Stimulated activated naive CD8-positive, alpha-beta T cell treated with anti-CD3 and anti-CD28 coated beads, Interleukin-15, amount 100 ng/mL, for 72 hours (primary cell): ENCODE data around the gene ZNF827.

Experiments used
- ATAC-seq: fragments of 150-1000 bp; cut with Tn5 transposase; 2 replicates; pipeline ENCODE4 v1.10.0; 2021; ENCODE audit warnings: mild to moderate bottlenecking, moderate library complexity
- DNase-seq, 2 donors: peaks; one replicate each; pipeline ENCODE4 v3.0.0; 2021 to 2022
- H3K27ac Mint-ChIP-seq, 2 donors: one replicate each; pipeline ENCODE4 v1.8.0; 2022; ENCODE audit warnings: mild to moderate bottlenecking in 2 of 2, mixed read lengths in 2 of 2, moderate library complexity in 2 of 2
- H3K27me3 Mint-ChIP-seq: one replicate; pipeline ENCODE4 v1.8.0; 2022; ENCODE audit warnings: mixed read lengths
- H3K4me1 Mint-ChIP-seq: one replicate; pipeline ENCODE4 v1.8.0; 2022; ENCODE audit warnings: mild to moderate bottlenecking, mixed read lengths
- H3K4me3 Mint-ChIP-seq, 2 donors: one replicate each; pipeline ENCODE4 v1.8.0; 2022; ENCODE audit warnings: mild to moderate bottlenecking in 2 of 2, mixed read lengths in 2 of 2, moderate library complexity in 1 of 2
- H3K9me3 Mint-ChIP-seq, 2 donors: one replicate each; pipeline ENCODE4 v1.8.0; 2022; ENCODE audit warnings: mixed read lengths in 2 of 2

Gene ZNF827

GRCh38 chr4:145912376-145912775 is 26.2 kb downstream of the ZNF827 start:
- peaks cover 0 to 17% of the 10 kb centered on the region in 2 donors for H3K9me3 Mint-ChIP-seq
- DNase-seq (no peak), ATAC-seq (no peak)
- no peak overlapping the region for H3K4me3 Mint-ChIP-seq
- H3K27me3 Mint-ChIP-seq, result no peaks in the 10 kb centered on the region
- no peak overlapping the region for H3K27ac Mint-ChIP-seq
- H3K4me1 Mint-ChIP-seq, result peaks cover 60% of the 10 kb centered on the region

- Mint-ChIP-seq H3K4me3 (no peak overlapping the region), H3K9me3 (no peaks in the 10 kb centered on the region), H3K27ac (no peak overlapping the region), H3K4me1 (peaks cover 55% of the 10 kb centered on the region), H3K27me3 (no peaks in the 10 kb centered on the region)
- no peak for DNase-seq
- ATAC-seq, result no peak
Observed at GRCh38 chr4:145909773-145910172, 28.9 kb downstream of the ZNF827 start.

- Mint-ChIP-seq H3K9me3 (no peaks in the 10 kb centered on the region), H3K27me3 (no peaks in the 10 kb centered on the region), H3K4me3 (no peak overlapping the region), H3K27ac (no peak overlapping the region), H3K4me1 (peaks cover 54% of the 10 kb centered on the region)
- DNase-seq, result no peak
- ATAC-seq, result no peak
Observed at GRCh38 chr4:145909281-145909715, 29.3 kb downstream of the ZNF827 start.

- DNase-seq (no peak), ATAC-seq (no peak)
- Mint-ChIP-seq H3K27ac (no peak overlapping the region), H3K27me3 (no peaks in the 10 kb centered on the region), H3K9me3 (no peaks in the 10 kb centered on the region), H3K4me3 (no peak overlapping the region), H3K4me1 (peaks cover 43% of the 10 kb centered on the region)
Observed at GRCh38 chr4:145907812-145908211, 30.8 kb downstream of the ZNF827 start.

GRCh38 chr4:145907390-145907789 is 31.2 kb downstream of the ZNF827 start:
- H3K9me3 Mint-ChIP-seq, result no peaks in the 10 kb centered on the region
- peaks cover 43% of the 10 kb centered on the region for H3K4me1 Mint-ChIP-seq
- no peak overlapping the region for H3K4me3 Mint-ChIP-seq
- DNase-seq, result no peak
- H3K27me3 Mint-ChIP-seq, result no peaks in the 10 kb centered on the region
- no peak for ATAC-seq
- no peak overlapping the region for H3K27ac Mint-ChIP-seq

DNA sequence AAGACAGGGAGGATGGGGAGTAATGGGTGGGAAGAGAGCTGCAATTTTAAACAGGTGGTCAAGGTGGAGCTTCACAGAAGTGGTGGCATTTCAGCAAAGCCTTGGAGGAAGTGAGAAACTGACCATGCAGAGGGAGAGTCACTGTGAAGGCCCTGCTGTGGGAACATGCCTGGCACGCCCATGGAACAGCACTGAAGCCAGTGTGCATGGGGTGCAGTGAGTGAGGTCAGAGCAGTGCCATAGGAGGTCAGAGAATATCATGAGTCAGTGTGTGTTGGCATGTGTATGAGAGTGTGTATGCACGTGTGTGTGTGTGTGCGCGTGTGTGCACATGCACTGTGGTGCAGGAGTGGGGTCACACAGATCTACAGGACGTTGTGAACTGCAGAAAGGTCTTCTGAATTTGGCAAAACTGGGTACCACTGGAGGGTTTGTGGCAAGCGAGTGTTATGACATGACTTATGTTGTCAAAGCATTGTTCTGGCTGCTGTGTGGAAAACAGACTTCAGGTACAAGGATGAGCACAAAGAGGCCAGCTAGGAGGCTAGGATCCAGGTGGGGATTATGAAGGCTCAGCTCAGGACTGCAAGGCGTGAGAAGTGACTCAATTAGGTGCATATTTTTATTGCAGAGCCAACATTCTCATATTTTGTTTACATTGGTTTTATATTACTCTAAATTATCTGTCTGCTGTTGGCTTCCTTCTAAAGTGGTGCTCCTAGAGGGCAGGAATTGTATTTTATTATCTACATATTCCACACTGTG is 34.0 kb downstream of the ZNF827 start:
- ATAC-seq (no peak), DNase-seq (no peak)
- no peaks in the 10 kb centered on the region for H3K27me3 Mint-ChIP-seq
- H3K4me1 Mint-ChIP-seq, result peaks cover 43% of the 10 kb centered on the region
- no peak overlapping the region for H3K27ac Mint-ChIP-seq
- H3K9me3 Mint-ChIP-seq, result no peaks in the 10 kb centered on the region
- no peak overlapping the region for H3K4me3 Mint-ChIP-seq

- DNase-seq (no peak), ATAC-seq (no peak)
- Mint-ChIP-seq H3K27me3 (no peaks in the 10 kb centered on the region), H3K4me3 (no peak overlapping the region), H3K27ac (no peak overlapping the region), H3K9me3 (no peaks in the 10 kb centered on the region), H3K4me1 (peaks cover 30% of the 10 kb centered on the region)
Observed at GRCh38 chr4:145902522-145902921, 36.1 kb downstream of the ZNF827 start.

DNA sequence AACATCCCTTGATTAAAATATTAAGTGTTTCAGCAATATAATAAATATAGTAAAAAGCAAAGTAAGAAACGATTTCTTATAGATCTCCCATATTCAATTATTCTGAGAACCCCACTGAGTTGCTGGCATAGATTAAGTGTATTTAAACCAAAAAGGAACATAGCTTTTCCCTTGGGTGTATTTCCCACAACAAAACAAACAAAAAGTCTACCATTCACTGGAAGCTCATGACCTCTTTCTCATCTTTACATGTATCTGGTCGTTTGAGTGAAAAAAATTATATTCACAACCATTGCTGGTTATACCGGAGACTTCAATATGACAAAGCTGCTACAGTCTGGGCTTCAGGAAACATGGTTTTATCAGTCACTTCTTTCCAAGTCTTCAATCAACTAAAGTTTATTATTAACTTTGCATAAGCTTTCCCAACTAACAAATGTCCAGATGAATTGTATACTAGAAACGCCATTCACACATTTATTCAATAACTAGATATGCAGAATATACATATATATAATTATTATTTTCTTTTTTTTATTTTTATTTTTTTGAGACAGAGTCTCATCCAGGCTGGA is 38.6 kb downstream of the ZNF827 start:
- no peak overlapping the region for H3K27ac Mint-ChIP-seq
- ATAC-seq (no peak), DNase-seq (no peak)
- H3K9me3 Mint-ChIP-seq, result no peaks in the 10 kb centered on the region
- no peak overlapping the region for H3K4me3 Mint-ChIP-seq
- no peaks in the 10 kb centered on the region for H3K27me3 Mint-ChIP-seq
- H3K4me1 Mint-ChIP-seq, result peaks cover 38% of the 10 kb centered on the region

GRCh38 chr4:145898926-145899531 is 39.6 kb downstream of the ZNF827 start:
- Mint-ChIP-seq H3K27ac (no peak overlapping the region), H3K27me3 (no peaks in the 10 kb centered on the region), H3K9me3 (no peaks in the 10 kb centered on the region), H3K4me3 (no peak overlapping the region), H3K4me1 (peaks cover 46% of the 10 kb centered on the region)
- no peak for DNase-seq
- ATAC-seq, result no peak

GRCh38 chr4:145898466-145898865 is 40.2 kb downstream of the ZNF827 start:
- Mint-ChIP-seq H3K27ac (no peak overlapping the region), H3K27me3 (no peaks in the 10 kb centered on the region), H3K4me3 (no peak overlapping the region), H3K4me1 (peaks cover 52% of the 10 kb centered on the region), H3K9me3 (no peaks in the 10 kb centered on the region)
- ATAC-seq, result no peak
- DNase-seq, result no peak

GRCh38 chr4:145895056-145895455 is 43.6 kb downstream of the ZNF827 start:
- H3K27me3 Mint-ChIP-seq, result no peaks in the 10 kb centered on the region
- DNase-seq, result no peak
- H3K9me3 Mint-ChIP-seq, result no peaks in the 10 kb centered on the region
- peak overlapping the region in 1 of 2 donors; percentile 48 for H3K27ac Mint-ChIP-seq
- peaks cover 54% of the 10 kb centered on the region for H3K4me1 Mint-ChIP-seq
- H3K4me3 Mint-ChIP-seq, result peak overlapping the region in 1 of 2 donors; percentile 42
- no peak for ATAC-seq

DNA sequence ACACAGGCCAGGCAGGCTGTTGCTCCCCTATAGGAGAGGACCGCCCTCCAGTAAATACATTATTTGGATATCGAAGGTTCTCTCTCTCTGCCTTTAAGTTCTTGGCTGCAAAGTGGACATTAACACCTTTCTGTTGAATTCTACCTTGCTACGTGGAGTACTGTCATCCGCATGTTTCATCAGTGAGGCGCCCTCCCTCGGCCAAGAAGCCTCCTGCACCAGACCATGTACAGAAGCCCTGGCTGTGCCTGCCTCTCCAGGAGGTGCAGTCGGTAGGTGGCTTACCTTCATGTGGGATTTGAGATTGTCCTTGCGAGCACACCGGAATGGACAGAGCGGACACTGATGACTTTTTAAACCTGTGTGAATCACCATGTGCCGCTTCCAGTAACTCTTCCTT is 46.7 kb downstream of the ZNF827 start:
- H3K4me1 Mint-ChIP-seq, result peaks cover 48% of the 10 kb centered on the region
- no peaks in the 10 kb centered on the region for H3K27me3 Mint-ChIP-seq
- DNase-seq (no peak), ATAC-seq (no peak)
- H3K27ac Mint-ChIP-seq, result no peak overlapping the region
- H3K9me3 Mint-ChIP-seq, result no peaks in the 10 kb centered on the region
- H3K4me3 Mint-ChIP-seq, result no peak overlapping the region

DNA sequence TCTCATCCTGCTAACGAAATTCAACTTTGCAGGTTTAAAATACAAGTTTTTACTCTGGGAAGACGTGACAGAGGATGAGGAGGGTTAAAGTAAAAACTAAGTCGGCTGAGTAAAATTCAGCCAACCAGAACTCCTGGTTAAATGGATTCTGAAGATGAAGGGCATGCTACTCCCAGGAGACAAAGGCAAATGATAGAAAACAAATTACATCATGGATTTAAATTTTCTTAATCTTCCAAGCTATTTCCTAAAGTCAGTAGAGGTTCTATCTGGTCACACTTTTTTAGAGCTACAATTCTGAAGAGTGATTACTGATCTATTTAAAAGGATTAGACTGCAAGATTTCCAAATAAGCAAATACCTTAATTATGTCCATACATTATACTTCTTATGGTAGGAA is 47.9 kb downstream of the ZNF827 start:
- Mint-ChIP-seq H3K27me3 (no peaks in the 10 kb centered on the region), H3K4me1 (peaks cover 40% of the 10 kb centered on the region), H3K27ac (no peak overlapping the region), H3K9me3 (no peaks in the 10 kb centered on the region), H3K4me3 (no peak overlapping the region)
- DNase-seq (no peak), ATAC-seq (no peak)

DNA sequence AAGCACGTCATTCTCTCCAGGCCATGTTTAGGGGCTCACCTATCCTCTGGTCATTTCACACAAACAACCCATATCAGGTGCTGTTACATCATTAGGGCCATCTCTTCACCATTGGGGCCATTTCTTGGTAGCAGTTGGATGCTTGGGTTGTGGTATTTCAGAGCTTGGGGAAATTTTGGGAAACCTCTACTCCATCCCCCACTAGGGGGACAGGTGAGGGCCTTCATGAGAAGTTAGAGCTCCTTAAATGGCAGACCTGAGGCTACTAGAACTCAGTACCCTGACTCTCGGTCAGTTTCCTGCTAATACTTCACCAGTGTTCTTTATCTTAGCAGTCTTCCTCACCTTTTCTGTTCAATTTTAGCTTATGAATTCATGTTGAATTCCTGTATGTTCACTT is 50.2 kb downstream of the ZNF827 start:
- Mint-ChIP-seq H3K27ac (no peak overlapping the region), H3K4me3 (no peak overlapping the region), H3K9me3 (no peaks in the 10 kb centered on the region), H3K4me1 (peaks cover 41% of the 10 kb centered on the region), H3K27me3 (no peaks in the 10 kb centered on the region)
- DNase-seq (no peak), ATAC-seq (no peak)

- no peak for DNase-seq
- Mint-ChIP-seq H3K9me3 (no peaks in the 10 kb centered on the region), H3K27ac (no peak overlapping the region), H3K27me3 (no peaks in the 10 kb centered on the region), H3K4me3 (no peak overlapping the region), H3K4me1 (peaks cover 45% of the 10 kb centered on the region)
- no peak for ATAC-seq
Observed at GRCh38 chr4:145887241-145887991, 51.2 kb downstream of the ZNF827 start.

- H3K27ac Mint-ChIP-seq, result no peak overlapping the region
- no peak for ATAC-seq
- peaks cover 47% of the 10 kb centered on the region for H3K4me1 Mint-ChIP-seq
- no peaks in the 10 kb centered on the region for H3K27me3 Mint-ChIP-seq
- DNase-seq, result no peak
- no peak overlapping the region for H3K4me3 Mint-ChIP-seq
- H3K9me3 Mint-ChIP-seq, result no peaks in the 10 kb centered on the region
Observed at GRCh38 chr4:145886871-145887240, 51.8 kb downstream of the ZNF827 start.
